Gastrocnemius medialis (tissue), 4 donors: ENCODE measurements around the gene AKAP6.

Experiments
- POLR2A ChIP-seq, 2 donors: fragments of 450-650 bp; IDR thresholded peaks; one replicate each; pipeline ENCODE4 v1.6.1; 2017; ENCODE audit warnings: antibody characterized with exemption in 2 of 2, mild to moderate bottlenecking in 2 of 2, moderate library complexity in 2 of 2
- TF ChIP-seq, protein P1 (sequence below), 5 experiments: fragments of 450-650 bp in 3 of 5; fragments of 200-600 bp in 2 of 5; sonication (generic) in 2 of 5; IDR thresholded peaks in 4 of 5; conservative IDR thresholded peaks in 1 of 5; 1 replicate in 4 of 5; 2 replicates in 1 of 5; pipeline ENCODE4 v1.5.1; 2016 to 2019; ENCODE audit warnings: antibody characterized with exemption in 5 of 5, mild to moderate bottlenecking in 3 of 5, moderate library complexity in 3 of 5

GRCh38 chr14:32667287-32667686 lies 338.2 kb downstream of the AKAP6 start:
- TF ChIP-seq POLR2A (IDR thresholded peaks at IDR 0.05), result no peak
- TF ChIP-seq, protein P1, sequence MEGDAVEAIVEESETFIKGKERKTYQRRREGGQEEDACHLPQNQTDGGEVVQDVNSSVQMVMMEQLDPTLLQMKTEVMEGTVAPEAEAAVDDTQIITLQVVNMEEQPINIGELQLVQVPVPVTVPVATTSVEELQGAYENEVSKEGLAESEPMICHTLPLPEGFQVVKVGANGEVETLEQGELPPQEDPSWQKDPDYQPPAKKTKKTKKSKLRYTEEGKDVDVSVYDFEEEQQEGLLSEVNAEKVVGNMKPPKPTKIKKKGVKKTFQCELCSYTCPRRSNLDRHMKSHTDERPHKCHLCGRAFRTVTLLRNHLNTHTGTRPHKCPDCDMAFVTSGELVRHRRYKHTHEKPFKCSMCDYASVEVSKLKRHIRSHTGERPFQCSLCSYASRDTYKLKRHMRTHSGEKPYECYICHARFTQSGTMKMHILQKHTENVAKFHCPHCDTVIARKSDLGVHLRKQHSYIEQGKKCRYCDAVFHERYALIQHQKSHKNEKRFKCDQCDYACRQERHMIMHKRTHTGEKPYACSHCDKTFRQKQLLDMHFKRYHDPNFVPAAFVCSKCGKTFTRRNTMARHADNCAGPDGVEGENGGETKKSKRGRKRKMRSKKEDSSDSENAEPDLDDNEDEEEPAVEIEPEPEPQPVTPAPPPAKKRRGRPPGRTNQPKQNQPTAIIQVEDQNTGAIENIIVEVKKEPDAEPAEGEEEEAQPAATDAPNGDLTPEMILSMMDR (IDR thresholded peaks at IDR 0.05 in 4 of 5, conservative IDR thresholded peaks at IDR 0.05 in 1 of 5), result no peak
